GM18499 (cell line): ENCODE measurements around the gene MYO9A.
A peak's percentile ranks its signal among the peaks of the same experiment; 100 is the strongest.

Experiments
- ATAC-seq: cut with Tn5 transposase; IDR thresholded peaks from one replicate; pipeline ENCODE4 v1.9.1; 2021; ENCODE audit warnings: moderate number of reproducible peaks; ENCODE audit not compliant: insufficient read depth, unreplicated experiment

Gene MYO9A

GRCh38 chr15:72118017-72118978 is at the start of gene MYO9A, which contains the start of gene SENP8:
Gene MYO9A (minus strand): TSS chr15:72118150. CDS start chr15:72046563, 71,587 bp downstream.
Gene SENP8 (plus strand): TSS chr15:72118403. CDS start chr15:72139624, 21,221 bp downstream.
- peak; percentile 61 for ATAC-seq

- no peak for ATAC-seq
These were observed 49.5 kb upstream of the MYO9A start for GRCh38 chr15:72167445-72167844.

GRCh38 chr15:72166716-72167417 is 48.9 kb upstream of the MYO9A start:
- no peak for ATAC-seq

- ATAC-seq = no peak
These were observed 45.8 kb upstream of the MYO9A start for GRCh38 chr15:72163719-72164118.

DNA sequence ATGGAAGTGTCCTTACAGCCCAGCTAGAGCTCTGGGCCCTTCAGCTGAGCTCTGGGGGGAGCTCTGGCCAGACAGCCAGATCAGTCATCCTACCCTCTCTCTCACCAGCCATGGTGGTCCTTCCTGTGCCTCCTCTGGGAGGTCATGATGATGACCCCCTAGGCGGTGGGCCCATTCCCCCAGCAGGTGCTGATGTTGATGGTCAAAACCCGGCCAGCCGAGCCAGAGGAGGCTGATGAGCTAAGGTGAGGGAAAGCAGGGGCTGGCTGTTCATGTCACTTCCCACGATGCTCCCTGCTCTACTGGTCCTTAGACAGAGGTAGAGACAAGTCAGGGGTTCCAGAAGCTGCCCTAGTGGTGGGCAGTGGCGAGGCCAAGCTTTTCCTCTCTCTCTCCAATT is 44.6 kb upstream of the MYO9A start:
- ATAC-seq = no peak

DNA sequence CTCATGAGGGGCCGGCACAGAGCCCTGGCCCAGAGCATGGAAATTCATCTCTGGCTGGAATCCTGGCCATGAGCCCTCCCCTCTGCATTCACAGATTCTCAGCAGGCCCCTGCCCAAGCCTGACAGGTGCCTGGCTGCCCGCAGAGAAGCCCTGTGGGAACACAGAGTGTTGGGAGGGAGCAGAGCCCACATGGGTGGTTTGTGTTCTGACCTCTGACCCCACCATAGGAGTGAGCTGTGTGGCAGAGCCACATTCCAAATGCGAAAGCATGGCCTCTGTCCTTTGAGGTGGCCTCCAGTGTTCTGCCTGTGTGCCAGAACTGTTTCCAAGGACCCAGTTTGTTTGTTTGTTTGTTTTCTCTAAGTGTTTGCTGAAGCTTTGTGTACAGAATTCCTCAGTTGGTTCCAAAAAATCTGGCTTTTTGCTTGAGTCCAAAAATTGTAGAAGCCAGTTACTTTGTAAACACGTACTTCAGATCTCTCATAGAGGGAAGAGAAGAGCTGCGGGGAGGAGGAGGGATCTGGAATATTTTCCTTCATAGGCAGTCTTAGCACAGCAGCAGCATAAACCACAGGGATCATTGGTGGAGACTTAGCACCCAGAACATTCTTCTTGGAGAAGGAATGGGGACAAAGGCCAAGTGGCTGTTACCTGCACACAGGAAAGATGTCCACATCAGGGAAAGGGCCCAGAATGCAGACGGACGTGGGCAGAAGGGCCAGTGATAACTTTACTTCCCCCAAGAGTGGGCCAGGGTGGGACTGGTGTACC is 43.6 kb upstream of the MYO9A start:
- ATAC-seq = no peak

- no peak for ATAC-seq
These were observed 42.8 kb upstream of the MYO9A start for GRCh38 chr15:72160696-72161245.

- ATAC-seq = no peak
These were observed 39.0 kb upstream of the MYO9A start for GRCh38 chr15:72156928-72157327.

DNA sequence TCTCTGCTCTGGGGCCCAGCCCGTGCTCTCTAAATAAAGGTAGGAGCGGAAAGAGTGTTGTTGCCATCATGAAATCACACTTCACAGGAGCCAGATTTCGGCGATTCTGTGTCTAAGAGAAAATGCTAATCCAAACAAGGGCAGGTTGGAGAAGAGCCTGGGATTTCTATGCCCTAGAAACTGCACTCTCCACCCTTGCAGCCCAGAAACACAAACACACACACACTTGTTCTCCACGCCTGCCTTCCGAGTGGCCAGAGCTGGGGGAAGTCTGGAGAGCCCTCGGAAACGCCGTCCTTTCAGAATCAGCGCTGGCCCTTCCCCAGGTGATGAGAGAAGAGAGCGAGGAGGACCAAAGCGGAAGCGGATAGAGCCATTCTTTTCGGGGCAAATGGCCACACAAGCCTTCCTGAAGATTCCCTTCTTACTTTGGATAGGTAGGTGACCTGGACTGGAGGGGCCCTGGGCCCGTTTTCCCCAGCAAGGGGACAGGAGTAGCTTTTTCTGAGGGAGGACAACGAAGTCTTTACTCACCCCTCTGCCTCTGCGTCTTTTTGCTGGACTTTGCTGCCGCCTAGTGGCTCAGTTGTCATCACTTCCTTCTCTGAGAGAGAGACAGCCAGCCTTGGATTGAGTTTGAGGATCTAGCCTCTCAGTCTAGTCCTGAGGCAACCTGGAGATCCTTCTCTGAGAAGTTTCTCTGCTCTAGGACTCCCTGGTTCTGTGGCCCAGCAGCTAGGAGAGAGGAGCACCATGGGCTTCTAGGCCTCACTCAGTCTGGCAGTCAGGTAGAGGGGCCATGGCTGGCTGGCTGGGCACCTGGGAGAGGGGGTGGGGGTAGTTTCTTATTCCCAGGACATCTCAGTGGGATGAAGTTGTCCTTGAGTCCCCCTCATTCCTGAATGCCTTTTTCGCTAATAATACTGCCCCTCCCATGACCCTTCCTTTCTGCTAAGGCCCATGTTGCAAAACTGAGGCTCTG is 38.0 kb upstream of the MYO9A start:
- no peak for ATAC-seq

DNA sequence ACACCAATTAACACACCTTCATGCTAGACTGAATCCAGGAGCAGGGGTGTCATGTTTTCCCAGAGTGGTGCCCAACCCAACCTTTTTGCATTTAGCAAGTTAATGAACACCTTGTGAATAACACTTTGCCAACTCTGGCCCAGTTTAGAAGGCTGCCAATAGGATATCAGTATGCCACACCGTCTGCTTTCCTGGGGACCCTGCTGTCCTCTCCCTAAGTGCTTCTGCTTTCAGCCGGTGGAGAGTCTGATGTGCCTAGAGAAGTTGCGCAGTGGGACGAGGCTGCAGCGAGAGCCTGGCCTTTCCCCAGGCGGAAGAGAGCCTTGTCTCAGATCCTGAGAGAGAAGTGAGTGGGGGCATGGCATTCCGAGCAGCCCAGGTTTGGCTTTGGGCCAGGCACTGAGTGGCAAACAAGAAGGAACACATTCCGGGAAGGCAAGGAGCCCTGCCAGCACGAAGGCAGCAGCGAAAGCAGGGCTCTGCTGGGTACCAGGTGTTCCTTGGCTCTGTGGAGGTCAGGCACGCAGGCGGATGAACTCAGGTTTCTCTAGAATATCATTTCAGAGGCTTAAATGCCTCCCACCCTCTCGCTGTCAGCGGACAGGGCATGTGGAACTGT is 37.2 kb upstream of the MYO9A start:
- ATAC-seq = no peak

DNA sequence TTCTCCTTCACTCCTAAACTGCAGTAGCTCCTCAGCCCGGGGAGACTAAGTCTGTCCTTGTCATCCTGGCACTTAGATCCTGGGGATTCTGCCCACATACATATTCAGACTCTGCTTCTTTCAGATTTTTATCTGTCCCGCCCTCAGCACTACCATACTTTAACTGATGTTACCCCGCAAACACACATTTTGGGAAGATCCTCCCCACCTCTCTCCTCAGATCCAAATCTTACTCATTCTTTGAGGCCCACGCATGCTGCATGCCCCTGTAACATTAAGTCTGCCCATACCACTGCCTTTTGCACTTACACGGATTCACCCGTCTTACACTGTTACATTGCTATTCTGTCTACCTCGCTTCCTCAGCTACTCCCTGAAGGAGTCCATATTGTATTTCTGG is 36.4 kb upstream of the MYO9A start:
- ATAC-seq = no peak

DNA sequence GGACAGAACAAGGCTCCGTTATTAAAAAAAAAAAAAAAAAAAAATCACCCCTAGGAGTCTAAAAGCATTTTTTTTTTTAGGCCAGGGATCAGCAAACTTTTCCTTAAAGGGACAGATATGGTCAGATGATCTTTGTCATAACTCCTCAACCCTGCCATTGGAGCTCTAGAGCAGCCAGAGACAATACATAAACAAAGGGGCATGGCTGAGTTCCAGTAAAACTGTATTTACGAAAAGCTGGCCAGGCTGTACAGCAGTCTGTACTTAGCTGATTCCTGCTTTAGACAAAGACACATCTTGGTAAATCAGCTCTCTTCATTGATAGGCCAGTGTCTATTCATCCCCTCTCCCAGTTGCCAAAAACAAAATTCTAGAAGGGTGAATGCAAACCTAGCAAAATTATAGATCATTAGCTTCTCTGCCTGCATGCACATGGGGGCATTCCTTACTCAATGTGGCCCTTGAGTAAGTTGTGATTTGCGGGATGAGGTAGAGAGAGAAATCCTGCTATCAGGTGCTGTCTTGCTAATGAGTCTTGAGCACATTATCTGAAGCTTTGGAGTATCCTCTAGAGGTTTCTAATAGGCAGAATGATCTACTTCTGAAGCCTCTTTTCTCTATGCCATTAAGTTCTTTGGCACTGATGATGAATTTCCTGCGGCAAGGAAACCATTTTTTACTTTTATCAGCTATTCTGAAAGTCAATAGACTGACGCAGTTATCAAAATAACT is 35.5 kb upstream of the MYO9A start:
- ATAC-seq = no peak

GRCh38 chr15:72147418-72147817 is 29.5 kb upstream of the MYO9A start:
- ATAC-seq = no peak

DNA sequence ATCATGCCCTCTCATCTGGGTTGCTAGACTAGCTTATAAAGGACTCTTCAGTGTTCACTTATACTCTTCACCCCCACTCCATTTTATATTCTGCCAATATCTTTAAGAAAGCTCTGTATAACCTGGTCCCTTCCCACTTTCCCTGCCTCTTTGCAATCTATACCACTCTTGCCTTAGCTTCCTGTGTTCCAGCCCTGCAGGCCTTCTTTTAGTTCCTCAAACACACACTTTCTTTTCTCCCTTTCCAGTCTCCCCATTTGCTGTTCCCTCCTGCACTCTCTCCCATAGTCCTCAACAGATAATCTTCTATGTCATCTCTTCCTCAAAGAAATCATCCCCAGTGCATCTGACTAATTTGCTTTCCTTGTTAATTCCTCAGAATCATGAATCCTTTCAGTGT is 29.0 kb upstream of the MYO9A start:
- ATAC-seq = no peak

DNA sequence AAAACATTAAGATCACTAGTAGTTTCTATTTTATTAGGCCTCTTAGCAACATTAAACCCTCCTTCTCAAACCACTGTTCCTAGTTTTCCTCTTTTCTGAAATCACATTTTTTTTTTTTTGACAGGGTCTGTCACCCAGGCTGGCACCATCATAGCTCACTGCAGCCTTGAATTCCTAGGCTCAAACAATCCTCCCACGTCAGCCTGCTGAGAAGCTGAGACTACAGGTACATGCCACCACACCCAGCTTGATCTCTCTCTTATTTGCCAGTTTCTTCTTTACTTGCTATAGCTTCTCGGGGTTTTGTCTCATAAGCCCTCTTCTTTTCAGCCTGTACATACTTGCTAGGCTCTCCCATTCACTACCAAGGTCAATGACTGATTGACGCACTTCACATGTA is 28.3 kb upstream of the MYO9A start:
- ATAC-seq = no peak

- peak; percentile 93 for ATAC-seq
These were observed 23.5 kb upstream of the MYO9A start for GRCh38 chr15:72141171-72142084.

DNA sequence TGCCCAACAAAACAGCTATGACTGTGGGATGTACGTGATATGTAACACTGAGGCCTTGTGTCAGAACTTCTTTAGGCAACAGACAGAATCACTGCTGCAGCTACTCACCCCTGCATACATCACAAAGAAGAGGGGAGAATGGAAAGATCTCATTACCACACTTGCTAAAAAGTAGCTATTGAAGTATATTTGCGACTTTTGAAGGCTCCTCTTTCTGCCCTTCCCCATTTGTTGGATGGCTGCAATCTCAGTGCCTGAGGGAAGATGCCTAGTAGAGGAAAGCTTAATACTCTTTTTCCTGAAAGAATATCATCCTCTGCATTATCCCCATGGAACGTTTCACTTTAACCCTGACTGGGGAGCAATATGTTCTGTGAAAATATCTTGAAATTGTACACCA is 22.1 kb upstream of the MYO9A start:
- no peak for ATAC-seq
